GM10266 (cell line): ENCODE results near the gene ZNF740.

Experiments used
- DNase-seq: peaks from one replicate; pipeline ENCODE4 v3.0.0; 2012; ENCODE audit errors: extremely low spot score
- TF ChIP-seq, protein P1 (sequence below): IDR thresholded peaks from 2 replicates; pipeline ENCODE4 v1.5.1; 2012; ENCODE audit warnings: mild to moderate bottlenecking, low read depth; ENCODE audit not compliant: control insufficient read depth, insufficient read depth; ENCODE audit errors: missing control alignments

Gene ZNF740

DNA sequence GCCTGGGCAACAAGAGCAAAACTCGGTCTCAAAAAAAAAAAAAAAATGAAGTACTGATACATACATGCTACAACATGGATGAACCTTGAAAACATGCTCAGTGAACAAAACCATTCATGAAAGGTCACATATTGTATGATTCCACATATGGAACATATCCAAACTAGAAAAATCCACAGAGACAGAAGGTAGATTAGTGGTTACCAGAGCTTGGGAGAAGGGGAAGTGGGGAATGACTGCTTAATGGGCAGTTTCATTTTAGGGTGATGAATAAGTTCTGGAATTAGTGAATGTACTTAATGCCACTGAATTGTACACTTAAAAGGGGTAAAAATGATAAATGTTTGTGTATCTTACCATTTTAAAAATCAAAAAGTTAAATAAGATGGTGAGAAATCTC is 23.8 kb downstream of the ZNF740 start:
- no peak for DNase-seq
- TF ChIP-seq, protein P1, sequence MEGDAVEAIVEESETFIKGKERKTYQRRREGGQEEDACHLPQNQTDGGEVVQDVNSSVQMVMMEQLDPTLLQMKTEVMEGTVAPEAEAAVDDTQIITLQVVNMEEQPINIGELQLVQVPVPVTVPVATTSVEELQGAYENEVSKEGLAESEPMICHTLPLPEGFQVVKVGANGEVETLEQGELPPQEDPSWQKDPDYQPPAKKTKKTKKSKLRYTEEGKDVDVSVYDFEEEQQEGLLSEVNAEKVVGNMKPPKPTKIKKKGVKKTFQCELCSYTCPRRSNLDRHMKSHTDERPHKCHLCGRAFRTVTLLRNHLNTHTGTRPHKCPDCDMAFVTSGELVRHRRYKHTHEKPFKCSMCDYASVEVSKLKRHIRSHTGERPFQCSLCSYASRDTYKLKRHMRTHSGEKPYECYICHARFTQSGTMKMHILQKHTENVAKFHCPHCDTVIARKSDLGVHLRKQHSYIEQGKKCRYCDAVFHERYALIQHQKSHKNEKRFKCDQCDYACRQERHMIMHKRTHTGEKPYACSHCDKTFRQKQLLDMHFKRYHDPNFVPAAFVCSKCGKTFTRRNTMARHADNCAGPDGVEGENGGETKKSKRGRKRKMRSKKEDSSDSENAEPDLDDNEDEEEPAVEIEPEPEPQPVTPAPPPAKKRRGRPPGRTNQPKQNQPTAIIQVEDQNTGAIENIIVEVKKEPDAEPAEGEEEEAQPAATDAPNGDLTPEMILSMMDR, result no peak

DNA sequence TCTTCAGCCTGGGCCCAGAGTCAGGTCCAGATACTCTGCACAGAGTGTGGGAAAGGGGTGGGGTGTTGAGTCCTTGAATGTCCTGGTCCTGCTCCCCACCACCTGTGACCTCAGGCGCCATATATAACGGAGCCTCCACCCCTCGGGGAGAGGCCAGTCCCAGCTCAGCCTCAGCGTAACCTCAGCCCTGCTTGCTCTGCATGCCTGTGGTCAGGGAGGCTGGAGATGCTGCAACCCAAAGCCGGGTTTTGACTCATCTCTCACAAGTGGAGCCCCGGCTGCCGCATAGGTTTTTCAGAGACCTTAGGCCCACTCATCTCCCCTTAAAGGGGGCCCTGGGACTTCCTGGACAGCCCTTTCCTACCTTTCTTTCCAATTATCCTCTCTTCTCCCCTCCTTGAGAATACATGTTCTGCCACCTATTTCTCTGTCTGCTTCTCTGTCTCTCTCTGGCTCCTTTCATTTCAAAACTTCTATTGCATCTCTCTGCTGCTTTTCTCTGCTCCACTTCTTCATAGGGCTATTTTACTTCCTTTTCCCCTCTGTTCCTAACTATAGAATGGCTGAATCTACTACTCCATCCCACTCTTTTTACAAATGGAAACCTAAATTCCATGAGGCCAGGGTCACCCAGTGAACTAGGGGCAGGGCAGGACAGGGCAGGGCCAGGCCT is 25.4 kb downstream of the ZNF740 start:
- TF ChIP-seq, protein P1, result no peak
- DNase-seq, result peak; percentile 88

DNA sequence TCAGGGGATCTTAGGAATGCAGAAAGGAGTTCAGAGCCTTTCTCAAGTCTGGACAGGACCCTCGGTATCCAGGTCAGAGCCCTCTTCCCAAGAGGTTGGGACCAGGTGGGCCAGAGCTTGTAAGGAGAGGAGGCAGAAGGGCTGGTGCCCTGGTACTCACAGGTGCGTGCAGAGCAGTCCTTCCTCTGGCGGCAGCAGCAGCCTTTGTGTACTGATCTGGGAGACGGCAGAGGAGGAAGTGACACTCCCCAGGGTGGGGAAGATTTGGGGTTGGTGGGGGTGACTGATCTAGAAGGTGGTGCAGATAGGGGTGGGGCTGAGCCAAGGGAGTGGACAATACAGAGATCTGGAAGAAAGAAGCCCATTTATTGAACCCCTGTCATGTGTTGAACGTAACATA is 26.5 kb downstream of the ZNF740 start, which contains the start of gene ITGB7:
ITGB7 (minus strand) TSS at position 210 of the 400 bp plus-strand sequence. CDS start 6,808 bp downstream, outside the sequence.
- peak; percentile 83 for DNase-seq
- TF ChIP-seq, protein P1, result no peak

DNA sequence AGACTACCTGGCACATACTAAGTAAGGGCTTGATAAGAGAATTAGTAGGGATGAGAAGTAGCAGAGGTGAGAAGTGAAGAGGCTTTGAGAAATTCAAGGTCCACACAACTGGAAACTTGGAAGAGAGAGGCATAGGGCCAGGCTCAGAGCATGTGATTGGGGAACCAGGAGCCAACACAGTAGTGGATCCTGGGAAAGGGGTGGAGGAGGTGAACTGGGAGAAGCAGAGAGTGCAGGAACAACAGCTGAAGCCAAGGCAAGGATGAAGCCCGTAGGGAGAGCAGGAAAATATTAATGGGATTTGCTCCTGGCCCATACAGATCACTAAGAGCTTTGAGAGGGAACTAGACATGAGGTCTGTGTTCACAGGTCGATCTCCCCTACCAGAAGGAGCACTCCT is 27.9 kb downstream of the ZNF740 start:
- no peak for DNase-seq
- TF ChIP-seq, protein P1, result no peak

DNA sequence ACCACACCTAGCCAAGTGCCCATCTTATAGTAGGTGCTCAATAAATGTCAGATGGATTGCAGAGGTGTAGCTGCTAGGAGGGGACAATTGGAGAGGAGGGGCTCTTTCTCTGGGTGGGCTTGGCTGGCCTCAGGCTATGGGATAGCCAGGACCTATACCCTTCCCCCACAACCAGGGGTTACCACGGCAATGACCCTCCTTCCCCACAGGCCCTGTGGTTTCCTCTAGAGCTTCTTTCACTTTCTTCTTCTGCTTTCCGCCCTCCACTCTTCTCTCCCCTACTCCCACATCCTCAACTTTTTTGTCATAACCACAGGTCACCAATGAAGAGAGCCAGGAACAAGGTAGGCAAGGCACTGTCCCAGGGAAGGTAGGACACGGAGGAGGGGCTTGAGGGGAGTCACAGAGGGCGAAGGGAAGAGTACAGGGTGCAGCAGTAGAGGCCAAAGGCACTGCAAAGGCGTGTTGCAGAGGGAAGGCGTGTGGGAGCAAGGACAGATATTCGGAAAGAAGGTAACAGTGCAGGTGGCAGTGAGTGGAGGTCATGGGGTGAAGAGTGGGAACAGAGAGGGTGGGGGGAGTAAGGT is 28.4 kb downstream of the ZNF740 start:
- TF ChIP-seq, protein P1, result no peak
- DNase-seq, result peak; percentile 72

DNA sequence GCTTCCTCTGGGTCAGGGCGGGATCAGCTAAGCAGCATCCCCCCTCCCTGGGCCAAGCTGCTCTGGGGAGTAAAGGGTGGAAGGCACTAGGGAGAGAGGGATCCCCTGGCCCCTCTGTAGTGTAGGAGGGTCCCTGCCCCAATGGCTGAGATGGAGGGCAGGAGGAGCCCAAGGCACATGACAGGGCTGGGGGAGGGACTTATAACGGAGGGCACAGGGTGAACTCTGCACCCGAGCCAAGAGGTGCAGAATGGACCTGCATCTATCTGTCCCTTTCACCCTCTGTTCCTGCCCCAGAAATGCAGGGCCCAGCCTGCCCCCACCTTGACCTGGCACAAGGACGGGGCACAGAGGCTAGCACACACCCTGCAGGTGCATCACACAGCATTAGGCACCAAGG is 30.3 kb downstream of the ZNF740 start:
- DNase-seq, result no peak
- TF ChIP-seq, protein P1, result no peak
